HG03097 (cell line): ENCODE measurements around the gene NCCRP1.
"Not testable (repeated sequence)": the region's sequence is repeated elsewhere in the genome, so short reads cannot be mapped to it uniquely, and the experiment has no call there.

Experiments used
- ATAC-seq: cut with Tn5 transposase; IDR thresholded peaks from one replicate; pipeline ENCODE4 v1.9.1; 2021; ENCODE audit not compliant: unreplicated experiment, low FRiP score

The NCCRP1 gene

DNA sequence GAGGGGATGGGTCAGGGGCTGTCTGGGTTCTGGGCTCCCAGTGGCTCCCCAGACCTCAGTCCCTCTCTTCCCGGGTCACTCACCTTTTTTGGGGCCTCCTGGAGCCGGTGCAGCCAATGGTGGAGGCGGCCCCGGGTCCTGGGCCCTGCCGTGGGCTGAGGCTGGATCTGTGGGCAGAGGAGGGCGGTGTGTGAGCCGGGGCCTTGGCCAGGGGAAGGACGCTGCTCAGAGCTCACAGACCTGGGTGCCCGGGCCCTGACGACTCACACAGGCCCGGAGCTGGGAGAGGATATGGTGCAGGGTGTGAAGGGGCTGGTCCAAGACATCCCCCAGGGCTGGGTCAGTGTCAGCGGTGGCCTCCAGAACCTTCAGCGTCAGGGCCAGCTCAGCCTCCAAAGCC is 47.0 kb downstream of the NCCRP1 start:
- not testable (repeated sequence) for ATAC-seq

DNA sequence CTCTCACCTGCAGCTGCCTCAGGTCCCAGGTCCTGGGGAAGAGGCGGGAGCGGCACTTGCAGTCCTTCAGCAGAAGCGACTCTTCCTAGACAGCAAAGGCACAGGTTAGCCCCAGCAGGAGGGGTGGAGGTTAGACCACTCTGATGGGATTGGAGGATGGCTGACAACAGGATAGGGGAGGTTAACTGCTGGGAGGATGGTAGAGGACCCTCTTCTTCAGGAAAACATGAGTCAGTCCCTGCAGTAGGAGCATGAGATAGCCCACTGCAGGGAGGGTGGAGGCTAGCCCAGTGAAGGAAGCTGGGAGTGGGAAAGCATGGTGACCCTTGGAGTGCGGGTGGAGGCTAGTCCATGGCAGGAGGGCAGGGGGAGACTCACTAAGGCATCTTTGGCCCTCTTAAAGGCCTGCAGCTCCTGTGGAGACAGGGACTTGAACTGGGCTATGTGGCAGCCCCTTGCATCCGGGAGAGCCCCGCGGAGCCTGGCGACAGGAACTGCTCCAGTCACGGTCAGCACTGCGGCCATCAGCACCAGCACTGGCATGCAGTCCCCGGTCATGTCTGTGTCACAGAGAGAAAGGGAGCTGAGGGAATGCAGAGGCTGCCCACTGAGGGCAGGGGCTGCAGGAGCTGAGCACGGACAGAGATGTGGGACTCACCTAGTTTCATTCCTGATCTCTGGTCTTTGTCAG is 47.8 kb downstream of the NCCRP1 start, which contains the start of gene IFNL3:
TSS of gene IFNL3 (minus strand) at position 597 of the 691 bp plus-strand sequence. CDS start at position 558, 39 bp downstream.
- ATAC-seq: not testable (repeated sequence)

DNA sequence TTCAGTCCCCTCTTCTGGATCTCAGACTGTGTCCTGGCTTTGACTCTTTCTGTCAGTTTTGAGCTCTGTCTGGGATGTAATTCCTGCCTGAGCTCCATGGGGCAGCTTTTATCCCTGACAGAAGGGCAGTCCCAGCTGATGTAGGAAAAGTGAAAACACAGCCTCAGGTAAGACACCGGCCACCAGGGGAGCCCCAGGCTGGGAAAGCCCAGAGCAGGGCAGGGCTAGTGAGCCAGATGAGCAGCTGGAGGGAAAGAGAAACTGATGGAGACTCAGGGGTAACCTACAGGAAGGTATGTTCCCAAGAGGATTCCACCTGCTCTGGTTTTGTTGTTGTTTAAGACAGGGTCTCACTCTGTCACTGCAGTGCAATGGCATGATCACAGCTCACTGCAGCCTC is 48.4 kb downstream of the NCCRP1 start:
- ATAC-seq: not testable (repeated sequence)

DNA sequence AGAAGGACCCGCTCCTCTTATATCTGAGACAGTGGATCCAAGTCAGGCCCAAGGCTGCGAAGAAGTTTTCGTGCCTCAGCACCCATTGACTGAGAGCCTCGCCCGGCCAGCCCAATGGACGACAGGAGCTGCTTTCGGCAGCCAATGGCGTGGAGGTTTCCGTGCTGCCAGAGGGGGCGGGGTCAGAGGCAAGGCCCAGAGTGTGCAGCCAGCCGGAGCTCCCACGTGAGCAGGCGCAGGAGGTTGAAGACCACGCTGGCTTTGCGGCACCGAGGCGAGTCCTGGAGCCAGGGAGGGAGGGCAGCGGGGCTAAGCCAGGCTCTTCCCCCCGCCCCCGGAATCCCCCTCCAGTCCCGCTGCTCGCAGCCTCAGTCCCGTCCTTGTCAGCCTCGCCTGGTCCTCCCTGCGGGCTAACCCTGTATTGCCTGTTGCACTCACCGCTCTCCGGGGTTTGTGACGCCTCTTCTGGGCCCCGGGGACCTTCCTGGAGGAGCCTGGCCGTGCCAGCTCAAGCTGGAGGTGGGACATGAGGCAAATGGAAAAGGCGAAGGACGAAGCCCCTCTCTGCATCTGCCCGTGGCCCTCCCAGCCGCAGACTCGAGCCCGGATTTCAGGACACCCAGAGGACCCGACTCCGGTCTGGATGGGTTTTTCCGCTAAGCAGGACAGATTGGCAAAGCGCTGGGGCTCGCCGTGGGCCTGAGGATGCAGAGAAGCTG is 50.3 kb downstream of the NCCRP1 start:
- ATAC-seq: no peak

DNA sequence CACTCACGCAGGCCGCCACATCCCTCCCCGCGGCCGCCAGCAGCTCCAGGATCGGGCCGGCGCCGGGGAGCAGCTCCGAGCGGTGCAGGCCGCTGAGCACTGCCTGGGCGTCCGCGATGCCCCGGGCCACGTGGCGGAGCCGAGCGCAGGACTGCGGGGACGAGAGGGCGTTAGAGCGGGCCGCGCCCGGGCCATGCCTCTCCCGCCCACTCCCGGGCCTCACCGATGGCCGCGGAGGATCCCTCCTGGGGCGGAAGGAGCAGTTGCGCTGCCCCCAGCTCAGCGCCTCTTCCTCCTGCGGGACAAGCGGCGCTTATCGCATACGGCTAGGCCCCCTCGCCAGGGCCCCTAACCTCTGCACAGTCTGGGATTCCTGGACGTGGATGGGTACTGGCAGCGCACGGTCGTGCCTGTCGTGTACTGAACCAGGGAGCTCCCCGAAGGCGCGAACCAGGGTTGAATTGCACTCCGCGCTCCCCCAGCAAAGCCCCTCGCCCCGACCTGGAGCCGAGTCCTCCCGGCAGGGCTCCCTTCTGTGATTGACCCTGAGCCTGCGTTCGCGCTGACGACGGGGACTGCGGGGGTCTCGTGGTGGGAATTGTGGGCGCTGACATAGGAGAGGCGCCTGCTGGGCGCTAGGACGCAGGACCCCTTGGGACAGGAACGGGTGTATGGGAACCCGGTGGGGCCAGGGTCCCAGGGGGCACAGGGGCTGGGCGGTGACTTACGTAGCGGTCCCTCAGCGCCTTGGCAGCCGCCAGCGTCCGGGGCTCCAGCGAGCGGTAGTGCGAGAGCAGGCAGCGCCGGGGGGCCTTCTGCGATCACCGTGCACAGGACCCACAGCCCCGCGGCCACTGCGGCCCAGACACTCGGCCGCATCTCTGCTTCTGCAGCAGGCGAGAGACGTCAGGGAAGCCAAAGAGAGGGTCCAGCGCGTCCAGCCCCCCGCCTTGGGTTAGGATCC is 51.2 kb downstream of the NCCRP1 start:
- ATAC-seq: no peak

DNA sequence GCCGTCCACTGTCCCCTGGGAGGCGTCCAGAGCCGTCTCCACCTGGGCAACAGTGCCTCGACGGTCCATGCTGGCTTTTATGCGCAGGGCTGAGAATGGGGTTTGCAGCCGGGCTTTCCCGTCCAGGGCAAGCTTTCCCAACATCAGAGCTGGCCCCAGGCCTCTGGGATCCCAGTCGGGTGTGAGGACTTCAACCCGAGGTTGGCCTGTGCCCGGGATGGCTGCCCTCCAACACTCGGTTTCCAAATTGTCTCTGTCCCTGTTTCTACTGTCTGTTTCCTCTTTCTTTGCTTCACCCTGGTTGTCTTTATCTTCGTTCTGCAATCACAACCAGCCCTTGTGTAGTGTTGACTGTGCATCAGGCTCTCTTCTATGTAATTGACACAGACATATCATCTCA is 52.0 kb downstream of the NCCRP1 start, which contains the start of gene IFNL4:
TSS of gene IFNL4 (minus strand) at position 51 of the 400 bp plus-strand sequence.
- ATAC-seq: no peak

DNA sequence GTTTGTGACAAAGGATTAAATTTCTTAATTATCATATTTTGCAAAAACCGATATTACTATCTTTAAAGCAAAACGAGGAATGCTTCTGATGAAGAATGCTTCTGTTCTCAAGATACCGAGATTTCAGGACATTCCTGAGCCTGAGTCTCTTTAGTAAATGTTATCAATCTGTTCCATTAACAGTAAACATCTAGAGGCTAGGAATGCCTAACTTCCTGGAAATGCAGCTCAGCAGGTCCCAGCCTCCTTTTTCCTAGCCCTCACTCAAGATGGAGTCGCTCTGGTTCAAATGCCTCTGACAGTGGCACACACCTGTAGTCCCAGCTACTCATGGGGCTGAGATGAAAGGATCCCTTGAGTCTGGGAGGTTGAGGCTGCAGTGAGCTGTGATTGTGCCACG is 54.3 kb downstream of the NCCRP1 start:
- ATAC-seq: no peak
